ENCODE data around the gene SEPTIN3. TPM values are rescaled to one million over a fixed set of nuclear protein-coding genes. Genes with fewer than 3 reads are reported as not detected.

The SEPTIN3 gene
- 227 TPM for total RNA-seq

GRCh38 chr22:41969110-41969646, at the start of gene SEPTIN3:
SEPTIN3 (plus strand) TSS chr22:41969443; CDS start chr22:41971493, 2,050 bp downstream.

GRCh38 chr22:41946629-41947423, 22.4 kb upstream of the SEPTIN3 start, which contains the start of gene CENPM:
CENPM (minus strand) TSS chr22:41947152; CDS start chr22:41947076, 76 bp downstream.

DNA sequence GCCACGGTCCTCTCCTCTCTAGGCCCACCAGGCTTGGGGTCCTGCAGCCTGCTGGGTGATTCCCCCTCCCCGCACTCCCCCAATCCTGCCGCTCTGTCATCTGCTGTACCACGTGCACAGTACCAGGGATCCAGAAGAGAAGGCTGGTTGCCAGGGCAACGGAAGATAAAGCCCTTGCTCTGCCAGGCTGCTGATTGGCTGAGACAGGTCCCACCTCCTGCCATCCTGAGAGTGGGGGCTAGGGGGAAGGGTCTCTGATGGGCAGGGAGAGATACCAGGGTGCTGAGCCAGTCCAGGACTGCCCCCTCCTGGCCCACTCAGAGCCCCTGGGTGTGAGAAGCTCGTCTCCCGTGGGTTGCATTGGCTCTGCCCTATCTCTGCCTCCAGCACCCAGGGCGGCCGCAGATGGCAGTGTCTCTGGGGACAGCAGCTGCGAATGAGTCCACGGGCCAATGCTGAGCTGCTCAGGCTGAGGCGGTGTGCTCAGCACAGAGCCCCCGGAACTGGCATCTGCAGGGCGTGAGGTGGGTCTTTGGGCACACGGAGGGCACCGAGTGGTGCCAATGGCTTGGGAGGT, 17.3 kb upstream of the SEPTIN3 start, which contains the start of gene SMIM45:
Gene SMIM45, plus strand, starts transcription at position 253 of the 577 bp plus-strand sequence.

DNA sequence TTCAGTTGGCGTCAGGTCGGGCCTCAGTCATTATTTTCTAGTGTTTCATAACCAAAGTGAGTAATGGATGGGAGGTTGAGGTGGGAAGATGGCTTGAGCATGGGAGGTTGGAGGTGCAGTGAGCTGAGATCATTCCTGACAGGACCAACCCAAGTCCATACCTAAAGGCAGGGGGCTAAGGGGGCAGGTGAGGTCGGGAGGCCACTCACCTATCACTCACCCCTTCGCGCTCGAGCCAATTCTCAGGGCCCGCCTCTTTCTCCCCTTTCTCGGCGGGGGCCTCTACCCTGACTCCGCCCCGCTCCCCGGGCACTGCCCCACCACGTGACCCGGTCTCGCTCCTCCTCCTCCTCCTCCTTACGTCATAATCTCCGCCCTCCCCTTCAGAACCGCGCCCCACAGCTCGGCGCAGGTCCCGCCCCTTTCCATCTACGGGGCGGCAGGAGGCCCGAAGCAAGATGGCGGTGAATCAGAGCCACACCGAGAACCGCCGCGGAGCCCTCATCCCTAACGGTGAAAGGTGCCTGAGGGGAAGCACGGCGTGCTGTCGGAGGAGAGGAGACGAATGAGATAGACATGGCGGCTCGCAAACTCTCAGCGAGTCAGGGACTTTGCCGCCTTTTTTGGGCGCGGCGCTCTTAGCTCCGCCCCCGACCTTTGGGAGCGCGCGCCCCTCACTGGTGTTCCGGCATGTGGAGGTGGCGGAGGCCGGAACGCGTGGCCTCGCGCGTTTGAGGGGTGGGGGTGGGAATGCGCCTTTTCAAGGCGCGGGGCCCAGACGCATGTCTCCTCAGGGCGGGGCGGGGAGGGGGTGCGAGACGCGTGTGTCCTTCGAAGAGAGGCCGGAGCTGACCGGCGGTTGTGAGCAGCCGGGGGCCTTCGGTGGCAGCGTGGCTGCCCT, 29.4 kb downstream of the SEPTIN3 start, which contains the start of gene WBP2NL:
Gene WBP2NL, plus strand, starts transcription at position 428 of the 901 bp plus-strand sequence. Its CDS starts 31 bp downstream, at position 459.

Other genes with a start within 250 kb of the SEPTIN3 start
- 11.0 TPM for gene CCDC134, start 168.8 kb upstream of the SEPTIN3 start, total RNA-seq
- 132 TPM for gene SREBF2, start 136.3 kb upstream of the SEPTIN3 start, total RNA-seq
- not detected for gene SHISA8, start 54.4 kb upstream of the SEPTIN3 start, total RNA-seq
- gene TNFRSF13C, start 42.6 kb upstream of the SEPTIN3 start, total RNA-seq: under 0.01 TPM
- 8.5 TPM for gene CENPM, start 22.3 kb upstream of the SEPTIN3 start, total RNA-seq
- 14.4 TPM for gene WBP2NL, start 29.3 kb downstream of the SEPTIN3 start, total RNA-seq
- 12.8 TPM for gene NAGA, start 101.4 kb downstream of the SEPTIN3 start, total RNA-seq
- gene PHETA2, start 104.8 kb downstream of the SEPTIN3 start, total RNA-seq: 2.8 TPM
- gene SMDT1, start 110.3 kb downstream of the SEPTIN3 start, total RNA-seq: 19.4 TPM
- 34.7 TPM for gene NDUFA6, start 121.3 kb downstream of the SEPTIN3 start, total RNA-seq
- 7.2 TPM for gene CYP2D6, start 161.4 kb downstream of the SEPTIN3 start, total RNA-seq